HFFc6 (cell line): ENCODE measurements around the gene TTC7B. TPM values are rescaled to one million over a fixed set of nuclear protein-coding genes. Genes with fewer than 3 reads are reported as not detected.

ENCODE experiments used
- DNase-seq: peaks from one replicate; pipeline ENCODE4 v3.0.0-alpha.2; 2018
- H3K27ac Mint-ChIP-seq: 2 replicates; pipeline ENCODE4 v1.8.0; 2020; ENCODE audit warnings: mild to moderate bottlenecking, mixed read lengths
- H3K27me3 Mint-ChIP-seq: 2 replicates; pipeline ENCODE4 v1.8.0; 2021; ENCODE audit warnings: mild to moderate bottlenecking, moderate library complexity, mixed read lengths; ENCODE audit not compliant: insufficient read depth
- H3K36me3 Mint-ChIP-seq: 2 replicates; pipeline ENCODE4 v1.8.0; 2021; ENCODE audit warnings: low read depth, mixed read lengths
- H3K4me1 Mint-ChIP-seq: 2 replicates; pipeline ENCODE4 v1.8.0; 2020; ENCODE audit warnings: low read depth, mixed read lengths
- H3K4me3 Mint-ChIP-seq: 2 replicates; pipeline ENCODE4 v1.8.0; 2020; ENCODE audit warnings: mild to moderate bottlenecking, moderate library complexity, mixed read lengths
- H3K9me3 Mint-ChIP-seq: 2 replicates; pipeline ENCODE4 v1.8.0; 2020; ENCODE audit warnings: mild to moderate bottlenecking, mixed read lengths
- CTCF ChIP-seq: fragments of 200-600 bp; sonication (generic); IDR thresholded peaks from 2 replicates; pipeline ENCODE4 v1.5.0; 2021; ENCODE audit warnings: antibody characterized with exemption, mild to moderate bottlenecking
- total RNA-seq, 6 experiments: library from RNA; stranded (reverse); fragmentation: NEBNext Ultra II Directional; extraction: Animal tissue kit (Norgen Biotek cat#: 25700); gene quantifications; 2 replicates in 1 of 6; 3 replicates in 5 of 6; pipeline ENCODE4 v1.2.3, GENCODE V29; 2021

The TTC7B gene
- total RNA-seq, 6 experiments from 2014 or later, result 34.6 to 46.9 (median 40.9) TPM

- TF ChIP-seq CTCF, result no peak
- Mint-ChIP-seq H3K27ac (peak overlapping the region; percentile 32), H3K36me3 (no peaks in the 10 kb centered on the region), H3K27me3 (no peaks in the 10 kb centered on the region; the same call in none of the 2 replicates), H3K4me3 (no peak overlapping the region), H3K4me1 (peaks cover 19% of the 10 kb centered on the region), H3K9me3 (no peaks in the 10 kb centered on the region)
- DNase-seq, result no peak
Observed at GRCh38 chr14:90599748-90600507, 216.3 kb downstream of the TTC7B start.

- Mint-ChIP-seq H3K9me3 (no peaks in the 10 kb centered on the region), H3K4me3 (no peak overlapping the region), H3K27ac (0 out of 2 replicates have a peak overlapping the region, but pooled peaks have one; percentile 32), H3K36me3 (no peaks in the 10 kb centered on the region), H3K4me1 (peaks cover 19% of the 10 kb centered on the region), H3K27me3 (no peaks in the 10 kb centered on the region; the same call in none of the 2 replicates)
- TF ChIP-seq CTCF, result no peak
- DNase-seq, result no peak
Observed at GRCh38 chr14:90599339-90599738, 216.9 kb downstream of the TTC7B start.

GRCh38 chr14:90597961-90598360 is 218.3 kb downstream of the TTC7B start:
- Mint-ChIP-seq H3K27me3 (no peaks in the 10 kb centered on the region; the same call in none of the 2 replicates), H3K9me3 (no peaks in the 10 kb centered on the region), H3K4me3 (no peak overlapping the region), H3K27ac (no peak overlapping the region), H3K4me1 (peaks cover 19% of the 10 kb centered on the region), H3K36me3 (no peaks in the 10 kb centered on the region)
- DNase-seq, result no peak
- TF ChIP-seq CTCF, result no peak

- H3K4me3 Mint-ChIP-seq, result no peak overlapping the region
- no peak for TF ChIP-seq CTCF
- H3K9me3 Mint-ChIP-seq, result no peaks in the 10 kb centered on the region
- no peak overlapping the region for H3K27ac Mint-ChIP-seq
- no peaks in the 10 kb centered on the region; the same call in none of the 2 replicates for H3K27me3 Mint-ChIP-seq
- no peaks in the 10 kb centered on the region for H3K36me3 Mint-ChIP-seq
- no peak for DNase-seq
- peaks cover 18% of the 10 kb centered on the region for H3K4me1 Mint-ChIP-seq
Observed at GRCh38 chr14:90596733-90597132, 219.5 kb downstream of the TTC7B start.

- Mint-ChIP-seq H3K4me3 (no peak overlapping the region), H3K36me3 (no peaks in the 10 kb centered on the region), H3K27me3 (no peaks in the 10 kb centered on the region; the same call in 1 of the 2 replicates), H3K4me1 (no peaks in the 10 kb centered on the region), H3K27ac (no peak overlapping the region), H3K9me3 (no peaks in the 10 kb centered on the region)
- no peak for TF ChIP-seq CTCF
- no peak for DNase-seq
Observed at GRCh38 chr14:90593254-90594040, 222.8 kb downstream of the TTC7B start.
